ENCODE measurements around the gene ZSCAN21. TPM values are rescaled to one million over a fixed set of nuclear protein-coding genes. Genes with fewer than 3 reads are reported as not detected.

Gene ZSCAN21
- total RNA-seq, 4 donors from 2014 or later, result 11.4 to 14.7 (median 12.4) TPM

- no peak for TF ChIP-seq CTCF (IDR thresholded peaks at IDR 0.05)
These were observed 20.0 kb upstream of the ZSCAN21 start for GRCh38 chr7:100029596-100029995.

GRCh38 chr7:100033526-100033925, 16.0 kb upstream of the ZSCAN21 start:
- DNase-seq (ENCODE audit: low spot score), result no peak
- no peak for ATAC-seq (ENCODE audit: low FRiP score)
- no peak for TF ChIP-seq CTCF (IDR thresholded peaks at IDR 0.05)

More at GRCh38 chr7:100029596-100029995, 20.0 kb upstream of the ZSCAN21 start:
- ATAC-seq (ENCODE audit: low FRiP score), result no peak
- DNase-seq (ENCODE audit: low spot score), result no peak

- DNase-seq (ENCODE audit: low spot score) (no peak), ATAC-seq (ENCODE audit: low FRiP score) (peak; percentile 79)
- TF ChIP-seq CTCF (IDR thresholded peaks at IDR 0.05), result no peak
These were observed 14.6 kb upstream of the ZSCAN21 start for GRCh38 chr7:100034871-100035510.

- no peak for TF ChIP-seq CTCF (IDR thresholded peaks at IDR 0.05)
- no peak for ATAC-seq (ENCODE audit: low FRiP score)
These were observed 13.7 kb upstream of the ZSCAN21 start for GRCh38 chr7:100035876-100036275.

GRCh38 chr7:100038326-100038725, 11.2 kb upstream of the ZSCAN21 start:
- DNase-seq (ENCODE audit: low spot score) (no peak), ATAC-seq (ENCODE audit: low FRiP score) (no peak)
- TF ChIP-seq CTCF (IDR thresholded peaks at IDR 0.05), result no peak

More at GRCh38 chr7:100035876-100036275, 13.7 kb upstream of the ZSCAN21 start:
- no peak for DNase-seq (ENCODE audit: low spot score)

GRCh38 chr7:100040575-100040974, 9.0 kb upstream of the ZSCAN21 start:
- ATAC-seq (ENCODE audit: low FRiP score), result no peak
- TF ChIP-seq CTCF (IDR thresholded peaks at IDR 0.05), result no peak
- no peak for DNase-seq (ENCODE audit: low spot score)

GRCh38 chr7:100044718-100045117, 4.9 kb upstream of the ZSCAN21 start:
- DNase-seq (ENCODE audit: low spot score), result no peak
- TF ChIP-seq CTCF (IDR thresholded peaks at IDR 0.05), result no peak
- ATAC-seq (ENCODE audit: low FRiP score), result no peak

All from omental fat pad (tissue), 4 donors.